GM19043 (cell line): ENCODE measurements around the gene ARIH2.

Source experiments
- ATAC-seq: cut with Tn5 transposase; IDR thresholded peaks from one replicate; pipeline ENCODE4 v1.9.1; 2021; ENCODE audit warnings: low read depth; ENCODE audit not compliant: unreplicated experiment

ARIH2 gene

DNA sequence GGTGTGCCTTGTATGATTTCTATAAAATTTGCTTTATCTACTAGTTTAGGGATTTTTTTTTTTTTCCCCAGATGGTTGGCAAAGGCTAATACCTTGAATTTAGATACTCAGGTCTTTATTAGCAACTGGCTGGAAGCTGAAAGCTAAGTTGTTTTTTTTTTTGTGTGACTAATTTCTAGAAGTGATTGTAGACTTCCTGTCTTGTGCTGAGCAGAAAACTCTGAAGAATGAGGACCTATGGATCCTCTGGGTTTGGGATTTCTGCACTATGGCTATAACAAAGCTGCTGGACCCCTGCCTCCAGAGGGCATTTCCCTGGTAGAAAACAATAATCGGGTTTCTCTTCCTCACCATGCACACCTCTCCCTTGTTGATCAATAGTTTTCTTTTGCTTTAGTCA lies 10.0 kb downstream of the ARIH2 start:
- no peak for ATAC-seq

GRCh38 chr3:48929358-48930035 lies 10.9 kb downstream of the ARIH2 start:
- no peak for ATAC-seq

GRCh38 chr3:48930590-48930989 lies 11.9 kb downstream of the ARIH2 start:
- ATAC-seq = no peak

- ATAC-seq = no peak
Measured at GRCh38 chr3:48931944-48932580, 13.4 kb downstream of the ARIH2 start.

GRCh38 chr3:48934333-48934991 lies 15.8 kb downstream of the ARIH2 start:
- ATAC-seq = no peak

DNA sequence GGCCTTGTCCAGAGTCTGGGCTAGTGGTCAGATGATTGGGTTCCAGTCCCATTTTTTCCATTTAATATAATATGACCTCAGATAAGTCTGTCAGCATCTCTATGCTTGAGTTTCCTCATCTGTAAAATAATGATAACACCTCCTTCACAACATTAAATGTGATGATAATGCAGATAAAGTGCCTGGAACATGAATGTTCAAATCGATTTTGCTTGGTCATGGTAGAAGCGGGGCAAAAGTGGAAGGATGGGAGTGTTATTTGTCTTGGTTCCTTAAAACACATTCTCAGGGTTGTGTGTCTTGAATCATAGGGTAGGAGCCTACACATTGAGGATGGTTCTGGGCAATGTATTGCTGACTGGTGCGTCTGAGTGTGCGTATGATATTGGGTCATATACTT lies 16.9 kb downstream of the ARIH2 start:
- ATAC-seq = no peak

DNA sequence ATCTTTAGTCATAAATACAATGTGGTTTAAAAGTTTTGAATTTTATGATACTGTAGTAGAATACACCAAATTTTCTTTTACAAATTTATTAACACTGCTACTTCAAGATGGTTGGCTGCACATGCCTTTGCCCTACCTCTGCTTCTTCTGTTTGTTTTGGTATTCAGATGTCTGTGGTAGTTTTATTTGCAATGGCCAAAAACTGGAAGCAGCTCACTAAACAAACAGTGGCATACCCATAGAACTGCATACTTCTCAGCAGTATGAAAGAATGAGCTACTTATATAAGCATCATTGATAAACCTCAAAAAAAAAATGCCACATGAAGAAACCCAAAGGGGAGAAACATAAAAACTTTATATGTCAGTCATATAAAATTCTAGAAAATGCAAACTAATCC lies 19.5 kb downstream of the ARIH2 start:
- no peak for ATAC-seq

GRCh38 chr3:48938689-48939088 lies 20.0 kb downstream of the ARIH2 start:
- ATAC-seq = no peak

DNA sequence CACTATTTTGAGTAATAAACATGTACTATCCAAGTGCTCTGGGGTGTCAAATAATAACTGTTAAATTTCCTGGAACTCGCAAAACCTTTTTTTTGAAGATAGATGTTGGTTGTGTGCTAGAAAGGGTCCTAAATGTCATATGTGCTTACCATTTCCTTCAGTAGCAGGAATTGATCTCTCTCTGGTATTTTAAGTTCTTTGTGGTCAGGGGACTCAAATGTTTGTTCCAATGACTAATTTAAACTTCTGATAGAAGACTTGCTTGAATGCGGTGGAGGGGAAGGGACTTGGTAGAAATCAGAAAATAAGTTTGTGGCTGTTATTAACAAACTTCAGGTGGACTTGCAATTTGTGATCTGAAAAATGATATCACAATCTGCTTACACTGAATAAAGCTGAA lies 26.8 kb downstream of the ARIH2 start:
- no peak for ATAC-seq

DNA sequence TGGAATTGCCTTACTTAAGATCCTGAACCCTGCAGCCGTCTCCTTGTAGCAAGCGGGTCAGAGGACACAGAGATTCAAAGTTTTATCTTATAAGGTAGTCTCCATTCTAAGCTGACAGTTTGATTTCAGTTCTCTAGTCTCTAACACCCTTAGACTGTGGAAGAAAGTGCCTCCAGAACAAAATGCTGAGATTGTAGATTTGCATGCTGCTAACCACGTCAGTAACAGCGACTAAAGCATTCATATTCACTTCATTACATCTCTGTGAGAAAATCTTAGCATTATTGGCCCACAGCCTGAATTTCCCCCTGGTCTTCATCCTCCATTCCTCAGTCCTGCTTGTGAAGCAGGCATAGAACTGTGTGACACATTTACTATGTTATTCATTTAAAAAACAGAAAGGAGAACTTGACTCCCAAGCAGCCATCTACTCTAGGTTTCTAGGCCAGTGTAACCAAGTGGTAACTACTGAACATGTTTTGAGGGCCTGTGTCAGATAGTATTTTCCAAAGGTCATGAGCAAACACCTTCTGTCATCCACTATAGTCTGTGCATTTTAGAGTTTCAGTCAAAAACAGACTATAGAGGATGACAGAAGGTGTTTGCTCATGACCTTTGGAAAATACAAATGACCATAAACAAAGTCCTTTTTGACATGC lies 27.4 kb downstream of the ARIH2 start:
- no peak for ATAC-seq

- no peak for ATAC-seq
Measured at GRCh38 chr3:48949376-48949717, 30.7 kb downstream of the ARIH2 start.

DNA sequence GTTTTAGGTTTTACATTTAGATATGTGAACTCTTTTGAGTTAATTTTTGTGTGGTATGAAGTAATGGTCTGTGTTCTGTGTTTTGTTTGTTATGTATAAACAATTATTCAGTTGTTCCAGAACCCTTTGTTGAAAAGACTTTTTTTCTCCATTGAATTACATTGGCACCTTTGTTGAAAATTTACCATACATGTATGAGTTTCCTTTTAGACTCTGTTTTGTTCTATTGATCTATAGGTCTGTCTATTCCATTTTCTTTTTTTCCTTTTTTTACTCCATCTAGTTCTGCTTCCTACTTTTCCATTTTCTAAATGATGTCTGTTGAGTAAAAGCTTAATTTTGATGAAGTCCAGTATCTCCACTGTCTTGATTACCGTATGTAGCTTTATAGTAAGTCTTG lies 31.4 kb downstream of the ARIH2 start:
- ATAC-seq = no peak

DNA sequence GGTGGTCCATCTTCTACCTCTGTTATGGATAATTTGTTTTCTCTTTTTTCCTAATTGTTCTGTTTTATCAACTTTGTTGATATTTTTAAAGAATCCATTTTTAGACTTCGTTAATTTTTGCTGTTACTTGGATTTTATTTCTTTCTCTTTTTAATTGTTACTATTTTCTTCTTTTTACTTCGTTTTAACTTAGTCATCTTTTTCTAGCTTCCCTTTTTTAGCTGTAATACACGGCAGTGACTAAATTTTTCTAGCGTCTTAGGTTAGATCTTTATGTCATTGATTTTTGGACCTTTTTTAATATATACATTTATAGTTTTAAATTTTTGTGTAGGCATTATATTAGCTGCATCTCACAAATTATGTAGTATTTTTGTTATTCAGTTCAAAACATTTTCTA lies 33.1 kb downstream of the ARIH2 start:
- ATAC-seq = no peak

DNA sequence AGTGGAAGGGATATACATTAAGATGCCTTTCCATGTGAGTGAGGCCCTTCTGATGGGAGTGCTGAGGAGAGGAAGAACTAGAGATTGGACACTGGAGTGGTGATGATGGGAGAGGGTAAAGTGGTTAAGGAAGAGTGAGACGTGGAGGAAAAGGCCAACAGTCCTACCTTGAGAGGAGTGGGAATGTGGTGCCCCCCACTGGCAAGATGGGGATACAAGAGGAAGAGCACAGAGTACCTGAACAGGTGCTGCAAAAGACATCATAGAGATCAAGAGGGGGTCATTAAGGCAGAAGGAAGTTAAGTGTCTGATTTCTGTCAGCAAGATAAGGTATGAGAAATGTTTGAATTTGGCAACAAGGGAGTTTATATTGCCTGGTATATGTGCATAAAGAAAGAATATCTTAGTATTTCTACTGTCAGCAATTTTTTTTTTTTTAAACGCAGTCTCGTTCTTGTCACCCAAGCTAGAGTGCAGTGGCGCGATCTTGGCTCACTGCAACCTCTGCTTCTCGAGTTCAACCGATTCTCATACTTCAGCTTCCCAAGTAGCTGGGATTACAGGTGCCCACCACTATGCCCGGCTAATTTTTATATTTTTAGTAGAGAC lies 34.0 kb downstream of the ARIH2 start:
- ATAC-seq = no peak

- ATAC-seq = no peak
Measured at GRCh38 chr3:48957006-48957705, 38.5 kb downstream of the ARIH2 start.

DNA sequence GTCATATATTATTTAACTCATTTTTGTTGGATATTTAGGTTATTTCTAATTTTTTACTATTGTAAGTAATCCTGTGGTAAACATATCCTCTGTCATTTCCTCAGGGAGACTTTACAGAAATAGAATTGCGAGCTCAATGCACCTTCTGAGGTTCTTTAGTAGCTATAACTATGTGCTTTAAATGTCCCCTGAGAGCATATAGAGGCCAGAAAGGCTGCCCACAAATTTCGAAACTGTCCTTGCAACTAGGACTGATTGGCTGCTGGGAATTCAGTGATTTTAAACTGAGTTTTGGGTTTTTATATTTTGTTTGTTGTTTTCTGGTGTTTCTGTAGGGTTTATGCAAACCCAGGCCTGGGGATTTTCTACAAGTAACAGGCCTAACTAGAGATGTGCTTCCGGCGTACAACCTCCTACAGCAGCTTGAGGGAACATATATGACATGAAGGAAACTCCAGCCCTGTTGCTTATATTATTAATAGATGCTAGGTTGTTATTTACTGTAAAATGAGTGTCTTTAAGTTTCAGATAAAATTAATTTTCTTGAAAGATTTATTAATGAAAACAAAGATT lies 42.3 kb downstream of the ARIH2 start:
- no peak for ATAC-seq

- ATAC-seq = no peak
Measured at GRCh38 chr3:48962340-48962739, 43.7 kb downstream of the ARIH2 start.

DNA sequence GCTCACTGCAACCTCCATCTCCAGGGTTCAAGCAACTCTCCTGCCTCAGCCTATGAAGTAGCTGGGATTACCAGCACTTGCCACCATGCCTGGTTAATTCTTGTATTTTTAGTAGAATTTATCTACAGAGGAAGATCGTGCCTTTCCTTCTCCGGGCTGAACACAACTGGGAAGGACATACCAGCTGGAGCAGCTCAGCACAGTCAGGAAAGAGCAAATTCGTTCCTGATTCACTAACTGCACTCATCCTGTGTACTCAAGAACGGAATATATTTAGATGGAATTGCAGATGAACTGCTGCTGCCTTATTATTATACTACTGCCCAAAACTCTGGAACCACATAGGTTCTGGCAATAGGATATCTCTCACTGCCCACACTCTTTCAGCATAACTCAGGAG lies 44.3 kb downstream of the ARIH2 start:
- no peak for ATAC-seq

DNA sequence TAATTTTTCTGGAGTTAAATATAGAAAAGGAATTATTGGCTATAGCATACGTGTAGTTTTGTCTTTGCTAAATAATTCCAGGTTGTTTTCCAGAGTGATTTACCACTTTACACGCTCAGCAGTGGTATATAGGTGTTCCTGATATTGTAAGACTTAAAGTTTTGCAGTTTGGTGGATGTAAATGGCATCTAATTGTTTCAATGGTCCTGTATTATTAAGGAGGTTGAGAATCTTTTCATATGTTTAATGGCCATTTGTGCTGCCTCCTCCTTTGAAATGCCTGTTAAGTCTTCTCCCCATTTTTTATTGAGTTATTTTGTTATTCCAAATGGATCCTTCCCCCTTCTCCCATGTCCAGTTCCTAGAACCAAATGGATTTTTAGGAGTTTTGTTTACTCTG lies 44.9 kb downstream of the ARIH2 start:
- no peak for ATAC-seq

DNA sequence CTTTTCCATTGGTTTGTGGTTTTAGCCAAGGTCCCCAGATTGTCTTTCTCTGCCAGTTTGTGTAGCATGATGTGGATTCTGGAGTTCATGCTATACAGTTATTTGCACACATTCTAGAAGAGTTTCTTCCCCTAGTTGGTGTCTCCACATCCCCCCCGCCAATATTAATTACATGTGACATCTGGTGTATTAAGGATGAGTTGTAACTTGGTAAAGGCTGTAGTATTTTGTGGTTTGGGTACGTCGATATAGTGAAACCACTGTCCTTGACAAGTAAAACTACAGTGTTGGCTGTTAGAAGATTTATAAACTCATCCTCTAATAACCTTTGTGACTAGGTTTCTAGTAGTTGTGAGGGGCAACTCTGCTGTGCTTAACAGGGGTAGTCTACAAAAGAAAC lies 47.7 kb downstream of the ARIH2 start:
- ATAC-seq = no peak
